ENCODE results near the gene PIK3R1.
A peak's percentile ranks its signal among the peaks of the same experiment; 100 is the strongest.

PIK3R1 gene

GRCh38 chr5:68253624-68254585 is 38.3 kb downstream of the PIK3R1 start:
- DNase-seq = no peak

- DNase-seq = no peak
Measured at GRCh38 chr5:68254810-68255209, 39.3 kb downstream of the PIK3R1 start.

GRCh38 chr5:68255305-68256120 is 40.0 kb downstream of the PIK3R1 start:
- peak; percentile 74 for DNase-seq

- DNase-seq = no peak
Measured at GRCh38 chr5:68257210-68257609, 41.7 kb downstream of the PIK3R1 start.

- peak; percentile 42 for DNase-seq
Measured at GRCh38 chr5:68258531-68258930, 43.0 kb downstream of the PIK3R1 start.

GRCh38 chr5:68259700-68260099 is 44.1 kb downstream of the PIK3R1 start:
- no peak for DNase-seq

GRCh38 chr5:68260467-68260866 is 44.9 kb downstream of the PIK3R1 start:
- DNase-seq = no peak

GRCh38 chr5:68261169-68261568 is 45.6 kb downstream of the PIK3R1 start:
- no peak for DNase-seq

GRCh38 chr5:68261569-68262065 is 46.1 kb downstream of the PIK3R1 start:
- peak; percentile 78 for DNase-seq

- no peak for DNase-seq
Measured at GRCh38 chr5:68264024-68264956, 48.7 kb downstream of the PIK3R1 start.

- peak; percentile 65 for DNase-seq
Measured at GRCh38 chr5:68265347-68265746, 49.8 kb downstream of the PIK3R1 start.

GRCh38 chr5:68265822-68266395 is 50.4 kb downstream of the PIK3R1 start:
- no peak for DNase-seq

- no peak for DNase-seq
Measured at GRCh38 chr5:68266457-68266856, 50.9 kb downstream of the PIK3R1 start.

GRCh38 chr5:68267066-68267465 is 51.5 kb downstream of the PIK3R1 start:
- DNase-seq = peak; percentile 22

- DNase-seq = peak; percentile 50
Measured at GRCh38 chr5:68268101-68268851, 52.7 kb downstream of the PIK3R1 start.

- no peak for DNase-seq
Measured at GRCh38 chr5:68268852-68269130, 53.2 kb downstream of the PIK3R1 start.

GRCh38 chr5:68269820-68270219 is 54.3 kb downstream of the PIK3R1 start:
- DNase-seq = no peak

GRCh38 chr5:68270399-68270975 is 54.9 kb downstream of the PIK3R1 start:
- no peak for DNase-seq

- no peak for DNase-seq
Measured at GRCh38 chr5:68271124-68271523, 55.6 kb downstream of the PIK3R1 start.

GRCh38 chr5:68272289-68272688 is 56.7 kb downstream of the PIK3R1 start:
- peak; percentile 70 for DNase-seq
